ENCODE data around the gene SLC26A4.

DNA sequence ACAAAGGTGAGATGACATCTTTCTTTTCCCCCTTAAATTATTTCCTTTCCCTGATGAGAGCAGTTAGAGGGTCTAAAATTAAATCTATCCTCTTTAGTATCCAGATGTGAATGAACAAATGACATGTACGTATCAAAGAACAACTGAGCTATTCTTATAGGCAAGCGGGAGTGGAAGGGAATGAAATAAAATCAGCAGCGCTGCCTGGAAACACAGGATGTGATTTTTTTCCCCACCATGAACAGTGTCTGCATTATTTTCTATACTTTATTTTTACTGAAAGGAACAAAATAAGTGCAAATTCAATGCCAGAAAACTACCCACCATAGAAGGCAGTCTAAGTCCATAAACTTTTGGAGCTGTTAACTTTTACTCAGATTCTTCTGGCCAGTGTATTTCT is 40.6 kb downstream of the SLC26A4 start:
- TF ChIP-seq CTCF (IDR thresholded peaks at IDR 0.05) = no peak
- TF ChIP-seq POLR2AphosphoS5 (IDR thresholded peaks at IDR 0.05) = no peak
- TF ChIP-seq POLR2A (IDR thresholded peaks at IDR 0.05) = no peak
